ENCODE data around the gene TRIM37.
A peak's percentile ranks its signal among the peaks of the same experiment; 100 is the strongest.
"Not testable (repeated sequence)": the region's sequence is repeated elsewhere in the genome, so short reads cannot be mapped to it uniquely, and the experiment has no call there.

The TRIM37 gene

DNA sequence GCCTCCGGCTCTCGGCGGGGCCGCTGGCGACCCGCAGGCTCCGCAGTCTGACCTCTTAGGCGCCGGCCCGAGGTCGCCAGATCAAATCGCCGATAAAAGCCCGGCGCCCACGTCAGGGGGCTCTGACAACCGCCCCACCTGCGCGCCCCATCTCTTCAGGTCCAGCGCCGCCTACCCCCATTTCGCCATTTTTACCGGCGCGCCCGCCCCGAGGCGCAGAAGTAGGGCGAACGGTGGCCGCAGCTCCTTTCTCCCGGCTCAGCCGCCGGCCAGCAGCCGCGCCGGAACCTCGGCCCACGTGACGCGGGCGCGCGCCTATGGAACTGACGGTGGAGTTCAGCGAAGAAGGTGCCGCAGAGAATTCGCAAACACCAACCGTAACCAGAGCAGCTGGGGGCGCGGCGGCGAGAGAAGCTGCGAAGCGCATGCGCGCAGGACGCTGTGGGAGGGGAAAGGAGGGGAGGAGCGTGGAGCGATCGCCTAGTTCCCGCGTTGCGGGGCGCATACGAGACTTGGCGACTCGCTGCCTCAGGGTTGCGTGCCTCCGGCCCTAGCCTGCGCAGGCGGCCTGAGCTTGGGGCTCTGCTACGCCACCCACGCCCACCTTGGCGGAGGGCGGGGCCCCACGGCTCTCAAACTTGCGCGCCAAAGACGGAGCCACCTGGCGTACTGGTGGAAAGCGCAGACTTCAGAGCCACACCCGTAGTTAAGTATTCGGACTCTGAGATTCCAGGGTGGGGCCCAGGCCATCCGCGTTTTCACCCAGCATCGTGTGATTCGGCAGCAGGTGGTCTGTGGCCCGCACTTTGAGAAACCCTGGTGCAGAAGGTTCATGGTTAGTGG lies at the start of gene TRIM37:
TSS of gene TRIM37 (minus strand) at position 418 of the 843 bp plus-strand sequence. CDS start 419 bp downstream, outside the sequence.
- DNase-seq = peak; percentile 97 to 98

GRCh38 chr17:59155439-59156177 lies 48.9 kb upstream of the TRIM37 start, which contains the start of gene PRR11:
Gene PRR11 (plus strand): TSS chr17:59155746. CDS start chr17:59169753, 14,007 bp downstream.
- peak; percentile 99 to 100 for DNase-seq

GRCh38 chr17:59154721-59155438 lies 48.2 kb upstream of the TRIM37 start, which contains the start of gene SKA2:
Gene SKA2 (minus strand): TSS chr17:59155186. CDS start chr17:59155163, 23 bp downstream.
- DNase-seq = peak; percentile 89 to 100

- DNase-seq = peak; percentile 38 to 50
Observed at GRCh38 chr17:59154292-59154720, 47.6 kb upstream of the TRIM37 start.

DNA sequence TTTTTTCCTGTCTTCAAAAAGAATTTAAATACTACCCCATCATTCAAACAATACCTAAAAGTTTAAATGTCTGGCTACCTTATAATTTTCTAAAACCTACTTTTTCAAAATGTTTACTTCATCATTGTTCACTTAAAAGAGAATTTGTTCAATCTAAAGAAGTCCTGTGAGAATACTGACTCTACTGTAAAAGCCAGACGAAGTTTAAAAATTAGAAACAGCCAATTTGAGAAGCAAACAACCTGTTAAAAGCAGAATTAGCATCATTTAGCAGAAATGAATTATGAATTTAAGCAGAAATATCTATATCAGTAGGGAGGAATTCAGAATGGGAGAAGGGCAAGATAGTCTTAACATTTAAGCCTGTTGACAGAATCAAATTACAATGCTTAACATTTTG lies 46.2 kb upstream of the TRIM37 start:
- no peak for DNase-seq

DNA sequence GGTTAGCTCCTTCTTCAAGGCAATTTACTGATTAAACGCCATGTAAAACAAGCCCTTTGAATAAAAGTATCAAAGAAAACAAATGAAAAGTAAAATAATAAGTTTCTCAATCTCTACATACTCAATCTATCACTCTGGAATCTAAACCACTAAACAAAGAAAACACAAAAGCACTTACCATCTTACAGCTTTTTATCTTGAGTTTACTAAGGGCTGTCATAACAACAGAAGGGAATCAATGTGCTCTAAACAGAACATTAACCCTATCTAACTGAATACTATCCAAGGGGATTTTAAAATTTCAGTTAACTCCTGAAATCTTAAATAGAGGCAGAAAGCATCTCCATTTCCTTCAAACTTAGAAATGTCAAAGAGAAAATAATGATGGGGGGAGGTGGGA lies 44.9 kb upstream of the TRIM37 start:
- no peak for DNase-seq

DNA sequence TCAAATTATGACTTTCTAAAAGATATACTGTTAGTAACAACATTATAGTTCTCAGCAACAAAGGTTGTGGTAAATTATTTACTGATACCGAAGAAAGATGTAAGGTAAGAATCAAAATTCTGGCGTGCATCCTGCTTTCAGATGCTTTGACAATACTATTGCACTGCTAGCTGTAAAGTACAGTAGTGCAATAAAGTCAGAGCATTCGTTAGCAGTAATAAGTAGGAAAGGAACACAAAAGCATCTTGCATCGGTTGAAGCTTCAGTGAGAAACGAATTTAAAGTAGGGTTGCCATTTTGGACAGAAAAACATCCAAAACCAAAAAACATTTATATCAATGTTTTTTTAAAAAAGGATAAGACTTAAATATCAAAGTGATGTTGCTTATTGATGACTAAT lies 44.3 kb upstream of the TRIM37 start:
- no peak for DNase-seq

- no peak for DNase-seq
Observed at GRCh38 chr17:59149841-59150511, 43.3 kb upstream of the TRIM37 start.

GRCh38 chr17:59149051-59149450 lies 42.4 kb upstream of the TRIM37 start:
- no peak for DNase-seq

DNA sequence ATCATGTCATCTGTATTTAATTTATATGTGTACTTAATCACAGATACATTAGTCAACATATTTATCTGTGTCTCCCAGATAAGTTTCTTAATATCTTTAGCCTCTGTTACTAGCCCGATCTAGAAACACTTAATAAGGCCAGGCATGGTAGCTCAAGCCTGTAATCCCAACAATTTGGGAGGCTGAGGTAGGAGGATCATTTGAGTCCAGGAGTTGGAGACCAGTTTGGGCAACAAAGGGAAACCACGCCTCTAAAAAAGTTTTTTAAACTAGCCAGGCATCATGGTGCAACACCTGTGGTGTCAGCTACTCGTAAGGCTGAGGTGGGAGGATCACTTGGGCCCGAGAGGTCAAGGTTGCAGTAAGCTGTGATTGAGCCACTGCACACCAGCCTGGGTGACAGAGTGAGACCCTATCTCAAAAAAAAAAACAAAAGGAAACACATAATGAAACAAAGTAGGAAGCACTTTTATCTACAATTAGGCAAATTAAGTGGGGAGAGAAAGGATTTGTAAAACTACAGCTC lies 39.0 kb upstream of the TRIM37 start:
- no peak for DNase-seq

DNA sequence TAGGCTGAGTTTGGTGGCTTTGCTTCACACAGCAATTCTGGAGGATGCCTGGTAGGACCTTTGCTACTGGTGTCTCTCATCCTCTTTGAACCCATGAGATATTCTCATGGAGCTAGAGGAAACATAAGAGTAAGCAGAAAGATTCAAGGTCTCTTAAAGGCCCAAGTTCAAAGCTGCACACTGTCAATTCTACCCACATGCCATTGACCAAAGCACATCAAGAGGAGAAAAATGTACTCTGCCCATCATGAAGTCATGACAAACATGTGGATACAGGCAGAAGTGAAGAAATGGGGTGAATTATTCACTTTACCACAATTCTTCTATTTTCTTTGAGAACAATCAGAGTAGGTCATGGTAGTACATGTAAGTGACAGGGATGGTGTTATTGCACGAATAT lies 35.2 kb upstream of the TRIM37 start:
- no peak for DNase-seq

DNA sequence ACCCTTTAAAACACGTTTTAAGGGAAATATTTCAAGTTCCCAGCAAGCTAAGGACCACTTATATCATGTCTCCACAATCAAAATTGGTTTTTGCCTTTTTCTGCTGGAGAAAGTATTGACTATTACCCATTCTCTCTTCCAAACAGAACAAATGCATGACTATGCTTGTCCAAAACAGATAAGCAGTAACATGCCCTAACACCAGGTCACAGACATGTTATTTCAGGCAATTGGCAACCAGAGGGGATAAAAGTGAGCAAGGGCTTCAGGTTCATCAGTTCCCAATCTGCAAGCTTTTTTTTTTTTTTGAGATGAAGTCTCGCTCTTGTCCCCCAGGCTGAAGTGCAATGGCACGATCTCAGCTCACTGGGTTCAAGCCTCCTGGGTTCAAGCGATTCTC lies 33.3 kb upstream of the TRIM37 start:
- no peak for DNase-seq

GRCh38 chr17:59138339-59138738 lies 31.7 kb upstream of the TRIM37 start:
- not testable (repeated sequence) for DNase-seq

DNA sequence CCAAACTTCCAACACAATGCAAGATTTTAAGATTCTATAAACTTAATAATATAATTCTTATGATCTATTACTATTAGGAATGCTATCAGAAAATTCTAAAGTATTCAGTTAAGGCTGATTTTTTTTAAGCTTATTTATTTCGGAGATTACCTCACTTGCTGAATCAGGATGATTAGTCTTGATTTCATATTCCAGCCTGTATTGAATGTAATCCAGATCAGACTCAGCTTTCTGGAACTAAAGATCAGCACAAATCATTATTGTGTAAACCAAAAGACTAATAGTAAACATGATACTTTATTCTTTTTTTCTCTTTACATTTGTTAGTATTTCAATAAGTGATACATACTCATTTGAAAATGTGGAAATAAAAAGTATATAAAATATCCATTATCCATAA lies 24.5 kb upstream of the TRIM37 start:
- no peak for DNase-seq

DNA sequence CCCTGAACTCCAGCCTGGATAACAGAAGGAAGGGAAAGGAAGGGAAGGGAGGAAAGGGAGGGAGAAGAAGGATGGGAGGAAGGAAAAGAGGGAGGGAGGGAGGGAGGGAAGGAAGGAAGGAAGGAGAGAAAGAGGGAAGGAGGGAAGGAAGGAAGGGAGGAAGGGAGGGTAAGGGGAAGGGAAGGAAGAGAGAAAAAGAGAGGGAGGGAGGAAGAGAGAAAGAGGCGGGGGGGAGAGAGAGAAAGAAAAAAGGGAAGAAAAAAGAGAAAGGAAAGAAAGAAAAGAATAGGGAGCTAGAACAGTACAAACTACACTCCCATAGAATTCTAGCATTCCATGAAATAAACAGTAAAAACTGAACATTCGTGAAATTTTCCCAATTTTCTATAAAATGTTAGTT lies 23.1 kb upstream of the TRIM37 start:
- no peak for DNase-seq

DNA sequence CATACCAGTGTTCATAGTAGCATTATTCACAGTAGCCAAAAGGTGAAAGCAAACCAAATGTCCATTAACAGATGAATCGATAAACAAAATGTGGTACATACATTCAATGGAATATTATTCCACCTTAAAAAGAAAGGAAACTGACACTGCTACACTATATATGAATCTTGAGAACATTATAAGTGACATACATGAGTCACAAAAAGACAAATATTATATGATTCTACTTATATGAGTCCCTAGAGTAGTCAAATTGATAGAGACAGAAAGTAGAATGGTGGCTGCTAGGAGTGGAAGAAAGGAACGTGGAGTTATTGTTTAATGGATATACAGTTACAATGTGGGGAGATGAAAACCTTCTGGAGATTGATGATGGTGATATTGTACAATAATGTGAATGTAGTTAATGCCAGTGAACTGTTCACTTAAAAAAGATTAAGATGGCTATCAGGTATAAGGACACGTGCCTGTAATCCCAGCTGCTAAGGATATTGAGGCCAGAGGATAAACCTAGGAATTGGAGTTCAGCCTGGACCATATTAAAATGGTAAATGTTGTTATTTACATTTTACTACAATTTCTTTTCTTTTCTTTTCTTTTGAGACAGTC lies 20.2 kb upstream of the TRIM37 start:
- DNase-seq = no peak

GRCh38 chr17:59124665-59125064 lies 18.0 kb upstream of the TRIM37 start:
- DNase-seq = no peak

DNA sequence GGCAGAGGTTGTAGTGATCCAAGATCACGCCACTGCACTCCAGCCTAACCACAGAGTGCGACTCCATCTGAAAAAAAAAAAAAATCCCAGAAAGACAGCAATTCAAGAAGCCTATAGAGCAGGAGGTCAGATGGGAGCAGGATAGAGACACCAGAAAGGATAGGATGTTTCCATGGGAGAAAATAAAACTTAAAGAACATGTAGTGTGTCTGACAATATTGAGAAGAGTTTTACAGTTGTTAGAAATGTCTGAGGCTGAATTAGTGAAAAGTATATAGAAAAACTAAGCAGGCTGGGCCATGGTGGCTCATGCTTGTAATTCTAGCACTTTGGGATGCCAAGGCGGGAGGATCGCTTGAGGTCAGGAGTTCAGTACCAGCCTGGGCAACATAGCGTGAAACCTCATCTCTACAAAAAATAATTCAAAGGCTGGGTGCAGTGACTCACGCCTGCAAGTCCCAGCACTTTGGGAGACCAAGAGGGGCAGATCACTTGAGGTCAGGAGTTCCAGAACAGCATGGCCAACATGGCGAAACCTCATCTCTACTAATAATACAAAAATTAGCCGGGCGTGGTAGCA lies 15.3 kb upstream of the TRIM37 start:
- DNase-seq = no peak

DNA sequence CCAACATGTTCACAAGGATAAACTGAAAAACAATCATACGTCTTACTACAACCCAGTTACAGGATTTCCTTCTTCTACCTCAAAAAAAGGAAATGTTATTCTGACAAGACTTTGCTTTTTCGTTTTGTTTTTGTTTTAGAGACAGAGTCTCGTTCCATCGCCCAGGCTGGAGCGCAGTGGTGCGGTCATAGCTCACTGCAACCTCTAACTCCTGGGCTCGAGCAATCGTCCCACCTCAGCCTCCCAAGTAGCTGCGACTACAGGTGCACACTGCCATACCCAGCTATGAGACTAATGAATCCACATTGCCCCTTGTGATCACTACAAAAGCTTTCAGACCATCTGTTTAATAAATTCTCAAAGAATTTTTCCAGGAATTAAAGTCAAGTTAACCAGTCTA lies 8.8 kb upstream of the TRIM37 start:
- DNase-seq = no peak

- DNase-seq = no peak
Observed at GRCh38 chr17:59111539-59111938, 4.9 kb upstream of the TRIM37 start.

- no peak for DNase-seq
Observed at GRCh38 chr17:59110973-59111372, 4.3 kb upstream of the TRIM37 start.
